ENCODE results near the gene RFX1. TPM values are rescaled to one million over a fixed set of nuclear protein-coding genes. Genes with fewer than 3 reads are reported as not detected.

The RFX1 gene
- total and polyA plus RNA-seq, 2 of the 13 experiments (the other 11 are each of a cell fraction or from before 2014, with no cell fraction given): 1.1 to 1.3 TPM

DNA sequence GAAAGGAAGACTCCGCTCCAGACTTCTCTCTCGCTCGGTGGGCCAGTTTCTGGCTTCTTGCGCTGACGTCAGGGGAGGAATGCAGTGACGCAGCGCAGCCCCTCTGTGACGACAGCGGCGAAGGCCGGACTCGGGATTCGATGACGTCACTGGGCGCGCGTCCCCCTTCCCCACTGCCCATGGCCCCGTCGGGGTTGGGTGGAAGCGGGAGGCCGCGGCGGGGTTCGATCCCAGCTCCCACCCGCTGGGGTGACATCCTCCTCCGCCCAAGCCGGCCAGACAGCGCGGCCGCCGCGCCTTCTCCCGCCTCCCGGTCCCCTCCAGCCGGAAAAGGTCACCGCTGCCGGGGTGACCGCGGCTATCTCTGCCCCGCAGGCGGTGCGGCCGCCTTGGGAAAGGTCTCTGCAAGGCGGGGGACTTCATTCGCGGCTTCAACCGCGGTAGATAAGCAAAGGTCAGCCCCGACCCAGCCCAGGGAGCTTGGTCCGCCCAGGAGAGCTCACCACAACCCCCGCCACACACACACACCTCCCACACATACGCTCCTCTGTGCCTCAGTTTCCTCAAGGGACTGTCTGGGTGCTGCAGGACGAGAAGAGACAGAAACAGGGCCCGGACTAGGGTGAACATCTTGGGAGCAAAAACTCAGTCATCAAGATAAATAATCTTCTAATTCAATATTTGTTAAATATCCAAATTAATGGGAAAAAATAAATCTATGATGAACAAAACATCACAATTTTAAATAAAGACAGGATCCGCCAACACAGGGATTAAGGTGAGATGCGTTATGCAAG is 844 bp upstream of the RFX1 start (continued):
- TF ChIP-seq ETV5 (CRISPR knock-in tag; IDR thresholded peaks at IDR 0.05; ENCODE audit: borderline replicate concordance): 0 out of 2 replicates have a peak, but pooled peaks have one; percentile 51
- no peak for TF ChIP-seq ZNF766 (CRISPR knock-in tag; IDR thresholded peaks at IDR 0.05; ENCODE audit: borderline replicate concordance)
- TF ChIP-seq, protein P1, sequence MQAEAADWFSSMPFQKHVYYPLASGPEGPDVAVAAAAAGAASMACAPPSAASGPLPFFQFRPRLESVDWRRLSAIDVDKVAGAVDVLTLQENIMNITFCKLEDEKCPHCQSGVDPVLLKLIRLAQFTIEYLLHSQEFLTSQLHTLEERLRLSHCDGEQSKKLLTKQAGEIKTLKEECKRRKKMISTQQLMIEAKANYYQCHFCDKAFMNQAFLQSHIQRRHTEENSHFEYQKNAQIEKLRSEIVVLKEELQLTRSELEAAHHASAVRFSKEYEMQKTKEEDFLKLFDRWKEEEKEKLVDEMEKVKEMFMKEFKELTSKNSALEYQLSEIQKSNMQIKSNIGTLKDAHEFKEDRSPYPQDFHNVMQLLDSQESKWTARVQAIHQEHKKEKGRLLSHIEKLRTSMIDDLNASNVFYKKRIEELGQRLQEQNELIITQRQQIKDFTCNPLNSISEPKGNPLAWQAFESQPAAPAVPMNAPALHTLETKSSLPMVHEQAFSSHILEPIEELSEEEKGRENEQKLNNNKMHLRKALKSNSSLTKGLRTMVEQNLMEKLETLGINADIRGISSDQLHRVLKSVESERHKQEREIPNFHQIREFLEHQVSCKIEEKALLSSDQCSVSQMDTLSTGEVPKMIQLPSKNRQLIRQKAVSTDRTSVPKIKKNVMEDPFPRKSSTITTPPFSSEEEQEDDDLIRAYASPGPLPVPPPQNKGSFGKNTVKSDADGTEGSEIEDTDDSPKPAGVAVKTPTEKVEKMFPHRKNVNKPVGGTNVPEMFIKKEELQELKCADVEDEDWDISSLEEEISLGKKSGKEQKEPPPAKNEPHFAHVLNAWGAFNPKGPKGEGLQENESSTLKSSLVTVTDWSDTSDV (CRISPR knock-in tag; IDR thresholded peaks at IDR 0.05): 0 out of 2 replicates have a peak, but pooled peaks have one; percentile 26
- TF ChIP-seq RARG (CRISPR knock-in tag; IDR thresholded peaks at IDR 0.05; ENCODE audit: low read depth): no peak
- TF ChIP-seq, protein P2, sequence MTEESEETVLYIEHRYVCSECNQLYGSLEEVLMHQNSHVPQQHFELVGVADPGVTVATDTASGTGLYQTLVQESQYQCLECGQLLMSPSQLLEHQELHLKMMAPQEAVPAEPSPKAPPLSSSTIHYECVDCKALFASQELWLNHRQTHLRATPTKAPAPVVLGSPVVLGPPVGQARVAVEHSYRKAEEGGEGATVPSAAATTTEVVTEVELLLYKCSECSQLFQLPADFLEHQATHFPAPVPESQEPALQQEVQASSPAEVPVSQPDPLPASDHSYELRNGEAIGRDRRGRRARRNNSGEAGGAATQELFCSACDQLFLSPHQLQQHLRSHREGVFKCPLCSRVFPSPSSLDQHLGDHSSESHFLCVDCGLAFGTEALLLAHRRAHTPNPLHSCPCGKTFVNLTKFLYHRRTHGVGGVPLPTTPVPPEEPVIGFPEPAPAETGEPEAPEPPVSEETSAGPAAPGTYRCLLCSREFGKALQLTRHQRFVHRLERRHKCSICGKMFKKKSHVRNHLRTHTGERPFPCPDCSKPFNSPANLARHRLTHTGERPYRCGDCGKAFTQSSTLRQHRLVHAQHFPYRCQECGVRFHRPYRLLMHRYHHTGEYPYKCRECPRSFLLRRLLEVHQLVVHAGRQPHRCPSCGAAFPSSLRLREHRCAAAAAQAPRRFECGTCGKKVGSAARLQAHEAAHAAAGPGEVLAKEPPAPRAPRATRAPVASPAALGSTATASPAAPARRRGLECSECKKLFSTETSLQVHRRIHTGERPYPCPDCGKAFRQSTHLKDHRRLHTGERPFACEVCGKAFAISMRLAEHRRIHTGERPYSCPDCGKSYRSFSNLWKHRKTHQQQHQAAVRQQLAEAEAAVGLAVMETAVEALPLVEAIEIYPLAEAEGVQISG (CRISPR knock-in tag; IDR thresholded peaks at IDR 0.05): peak; percentile 80; the same call in 1 of the 2 replicates
- TF ChIP-seq RFX5 (IDR thresholded peaks at IDR 0.05; ENCODE audit: low read depth, low read length): peak; percentile 73; the same call in 1 of the 2 replicates
- TF ChIP-seq PRMT3 (CRISPR knock-in tag; IDR thresholded peaks at IDR 0.05; ENCODE audit: borderline replicate concordance, low read depth): no peak
- TF ChIP-seq SATB2 (CRISPR knock-in tag; IDR thresholded peaks at IDR 0.05): no peak
- no peak for TF ChIP-seq ZNF343 (CRISPR knock-in tag; IDR thresholded peaks at IDR 0.05)
- no peak for TF ChIP-seq SRF (IDR thresholded peaks at IDR 0.05; ENCODE audit: low read depth, low read length)
- no peak for TF ChIP-seq SNRNP70 (IDR thresholded peaks at IDR 0.05; ENCODE audit: low read depth, low read length)
- TF ChIP-seq, protein P3, sequence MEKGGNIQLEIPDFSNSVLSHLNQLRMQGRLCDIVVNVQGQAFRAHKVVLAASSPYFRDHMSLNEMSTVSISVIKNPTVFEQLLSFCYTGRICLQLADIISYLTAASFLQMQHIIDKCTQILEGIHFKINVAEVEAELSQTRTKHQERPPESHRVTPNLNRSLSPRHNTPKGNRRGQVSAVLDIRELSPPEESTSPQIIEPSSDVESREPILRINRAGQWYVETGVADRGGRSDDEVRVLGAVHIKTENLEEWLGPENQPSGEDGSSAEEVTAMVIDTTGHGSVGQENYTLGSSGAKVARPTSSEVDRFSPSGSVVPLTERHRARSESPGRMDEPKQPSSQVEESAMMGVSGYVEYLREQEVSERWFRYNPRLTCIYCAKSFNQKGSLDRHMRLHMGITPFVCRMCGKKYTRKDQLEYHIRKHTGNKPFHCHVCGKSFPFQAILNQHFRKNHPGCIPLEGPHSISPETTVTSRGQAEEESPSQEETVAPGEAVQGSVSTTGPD (CRISPR knock-in tag; IDR thresholded peaks at IDR 0.05): no peak
- TF ChIP-seq ARHGAP35 (CRISPR knock-in tag; IDR thresholded peaks at IDR 0.05; ENCODE audit: borderline replicate concordance): peak; percentile 82
- TF ChIP-seq, protein P4, sequence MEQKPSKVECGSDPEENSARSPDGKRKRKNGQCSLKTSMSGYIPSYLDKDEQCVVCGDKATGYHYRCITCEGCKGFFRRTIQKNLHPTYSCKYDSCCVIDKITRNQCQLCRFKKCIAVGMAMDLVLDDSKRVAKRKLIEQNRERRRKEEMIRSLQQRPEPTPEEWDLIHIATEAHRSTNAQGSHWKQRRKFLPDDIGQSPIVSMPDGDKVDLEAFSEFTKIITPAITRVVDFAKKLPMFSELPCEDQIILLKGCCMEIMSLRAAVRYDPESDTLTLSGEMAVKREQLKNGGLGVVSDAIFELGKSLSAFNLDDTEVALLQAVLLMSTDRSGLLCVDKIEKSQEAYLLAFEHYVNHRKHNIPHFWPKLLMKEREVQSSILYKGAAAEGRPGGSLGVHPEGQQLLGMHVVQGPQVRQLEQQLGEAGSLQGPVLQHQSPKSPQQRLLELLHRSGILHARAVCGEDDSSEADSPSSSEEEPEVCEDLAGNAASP (CRISPR knock-in tag; IDR thresholded peaks at IDR 0.05; ENCODE audit: borderline replicate concordance): peak; percentile 74; the same call in 1 of the 2 replicates
- no peak for TF ChIP-seq XRCC5 (optimal IDR thresholded peaks at IDR 0.05; ENCODE audit: low read length)
- TF ChIP-seq HNRNPK (IDR thresholded peaks at IDR 0.05; ENCODE audit: low read depth, low read length, poor library complexity, severe bottlenecking): peak; percentile 33
- peak; percentile 56; the same call in 1 of the 2 replicates for TF ChIP-seq KDM5A (IDR thresholded peaks at IDR 0.05; ENCODE audit: borderline replicate concordance, low read length)
- peak; percentile 81 for TF ChIP-seq GATAD1 (CRISPR knock-in tag; IDR thresholded peaks at IDR 0.05)
